22Rv1 (cell line): ENCODE measurements around the gene TMEM248.

ENCODE experiments used
- H3K27ac ChIP-seq: fragments of 450-650 bp; 2 replicates; pipeline ENCODE4 v1.5.1; 2017
- CTCF ChIP-seq: fragments of 450-650 bp; IDR thresholded peaks from 2 replicates; pipeline ENCODE4 v1.5.1; 2017; ENCODE audit warnings: mild to moderate bottlenecking
- ZFX ChIP-seq: fragments of 450-650 bp; IDR thresholded peaks from 2 replicates; pipeline ENCODE4 v1.6.1; 2017; ENCODE audit warnings: antibody characterized with exemption, borderline replicate concordance

The TMEM248 gene

GRCh38 chr7:66948480-66949109 lies 27.6 kb downstream of the TMEM248 start:
- TF ChIP-seq CTCF, result peak; percentile 26
- no peak for TF ChIP-seq ZFX
- no peak overlapping the region for H3K27ac ChIP-seq

- TF ChIP-seq ZFX (no peak), CTCF (no peak)
- no peak overlapping the region for H3K27ac ChIP-seq
Observed at GRCh38 chr7:66950311-66950710, 29.3 kb downstream of the TMEM248 start.

- no peak for TF ChIP-seq ZFX
- no peak overlapping the region for H3K27ac ChIP-seq
Observed at GRCh38 chr7:66950763-66951162, 29.7 kb downstream of the TMEM248 start.

GRCh38 chr7:66952343-66953043 lies 31.5 kb downstream of the TMEM248 start:
- TF ChIP-seq ZFX (no peak), CTCF (no peak)
- H3K27ac ChIP-seq, result no peak overlapping the region

- no peak for TF ChIP-seq CTCF
- H3K27ac ChIP-seq, result no peak overlapping the region
Observed at GRCh38 chr7:66953044-66953427, 32.0 kb downstream of the TMEM248 start.

- H3K27ac ChIP-seq, result no peak overlapping the region
- TF ChIP-seq CTCF, result no peak
- no peak for TF ChIP-seq ZFX
Observed at GRCh38 chr7:66957595-66958290, 36.7 kb downstream of the TMEM248 start.

- TF ChIP-seq ZFX, result no peak
- no peak for TF ChIP-seq CTCF
- H3K27ac ChIP-seq, result no peak overlapping the region
Observed at GRCh38 chr7:66958538-66959350, 37.7 kb downstream of the TMEM248 start.
